GM19193 (cell line): ENCODE results near the gene TMEM126A.

Source experiments
- POLR2A ChIP-seq: IDR thresholded peaks from 4 replicates; pipeline ENCODE4 v1.6.1; 2011; ENCODE audit not compliant: insufficient read depth, insufficient read length; ENCODE audit errors: extremely low read depth

TMEM126A gene

GRCh38 chr11:85647604-85648299 is at the start of gene TMEM126A:
TMEM126A (plus strand) TSS chr11:85647967; CDS start chr11:85650256, 2,289 bp downstream.
- peak; percentile 95 for TF ChIP-seq POLR2A

GRCh38 chr11:85599083-85599482 is 48.7 kb upstream of the TMEM126A start:
- no peak for TF ChIP-seq POLR2A

- TF ChIP-seq POLR2A = no peak
Measured at GRCh38 chr11:85602526-85603213, 45.1 kb upstream of the TMEM126A start.

- no peak for TF ChIP-seq POLR2A
Measured at GRCh38 chr11:85603220-85603619, 44.5 kb upstream of the TMEM126A start.

- no peak for TF ChIP-seq POLR2A
Measured at GRCh38 chr11:85619499-85619898, 28.3 kb upstream of the TMEM126A start.

GRCh38 chr11:85620256-85620655 is 27.5 kb upstream of the TMEM126A start:
- TF ChIP-seq POLR2A = no peak

- TF ChIP-seq POLR2A = no peak
Measured at GRCh38 chr11:85626496-85626895, 21.3 kb upstream of the TMEM126A start.

- TF ChIP-seq POLR2A = no peak
Measured at GRCh38 chr11:85627332-85627997, 20.3 kb upstream of the TMEM126A start, which contains the start of gene DLG2. DLG2 (minus strand) TSS chr11:85627344.

- TF ChIP-seq POLR2A = peak; percentile 90
Measured at GRCh38 chr11:85627998-85628770, 19.6 kb upstream of the TMEM126A start, which contains the start of gene TMEM126B. TMEM126B (plus strand) TSS chr11:85628593; CDS start chr11:85628608, 15 bp downstream.

GRCh38 chr11:85628771-85629341 is 18.9 kb upstream of the TMEM126A start:
- no peak for TF ChIP-seq POLR2A

GRCh38 chr11:85634747-85635146 is 13.0 kb upstream of the TMEM126A start:
- no peak for TF ChIP-seq POLR2A

GRCh38 chr11:85643191-85643614 is 4.6 kb upstream of the TMEM126A start:
- no peak for TF ChIP-seq POLR2A

- no peak for TF ChIP-seq POLR2A
Measured at GRCh38 chr11:85647078-85647477, 689 bp upstream of the TMEM126A start.

- no peak for TF ChIP-seq POLR2A
Measured at GRCh38 chr11:85651118-85651517, 3.4 kb downstream of the TMEM126A start.
